ENCODE results near the gene GNA15. TPM values are rescaled to one million over a fixed set of nuclear protein-coding genes. Genes with fewer than 3 reads are reported as not detected.

Gene GNA15
- total and polyA plus RNA-seq, 2 donors (not counting 3 experiments of a cell fraction or from before 2014, with no cell fraction given), result 0.17 TPM; not detected in 1

DNA sequence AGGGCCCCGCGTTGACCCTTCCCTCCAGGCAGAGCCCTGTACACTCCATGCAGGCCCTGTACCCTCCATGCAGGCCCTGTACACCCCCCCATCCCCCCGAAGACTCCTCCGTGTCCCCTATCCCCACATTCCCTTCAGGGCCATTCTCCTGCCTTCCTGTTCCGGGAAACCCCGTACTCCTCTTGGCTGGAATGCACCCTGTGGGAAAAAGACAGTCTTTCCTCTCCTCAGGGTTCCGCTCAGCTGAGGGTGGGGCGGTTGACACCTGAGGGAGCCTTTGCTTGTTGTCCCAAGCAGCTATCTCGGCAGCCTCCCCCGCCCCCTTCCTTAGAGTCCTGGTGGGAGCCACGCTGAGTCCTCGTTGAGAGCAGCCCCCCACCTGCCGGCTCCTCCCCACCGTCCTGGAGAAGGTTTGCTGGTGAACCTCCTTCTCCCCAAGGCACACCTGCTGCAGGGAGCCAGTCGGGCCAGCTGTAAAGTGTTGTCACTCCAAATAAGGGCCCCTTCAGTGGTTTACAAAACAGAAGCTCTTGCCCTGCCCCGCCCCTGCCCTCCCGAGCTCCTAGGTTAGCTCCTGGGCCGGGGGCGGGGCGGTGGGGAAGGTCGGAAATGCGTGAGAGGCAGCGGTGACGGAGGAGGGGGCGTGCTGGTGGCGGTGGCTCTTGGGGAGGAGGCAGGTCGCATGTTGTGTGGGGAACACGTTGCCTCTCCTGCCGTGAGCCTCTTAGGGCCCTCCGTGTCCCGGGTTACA, 40.2 kb upstream of the GNA15 start:
- peak overlapping the region; percentile 75 for H3K9ac ChIP-seq (replicated peaks; ENCODE audit: extremely low read depth, insufficient read depth, low read length)
- H3K4me2 ChIP-seq (ENCODE audit: insufficient read depth, low read length), result peak overlapping the region; percentile 77
- no peak for FAIRE-seq
- DNase-seq (ENCODE audit: low read depth, low spot score), result no peak
- peak overlapping the region; percentile 64 to 99 (median 76) for H3K4me3 ChIP-seq (replicated peaks in 1 of 3; ENCODE audit: insufficient read depth in 1 of 3, low read depth in 1 of 3, low read length in 3 of 3)
- no peaks in the 10 kb centered on the region for H3K9me1 ChIP-seq (replicated peaks; ENCODE audit: control insufficient read depth, extremely low read depth, insufficient read depth, low read length)
- no peaks in the 10 kb centered on the region for H3K27me3 ChIP-seq (ENCODE audit: control insufficient read depth in 2 of 2, insufficient read depth in 2 of 2, low read length in 2 of 2)
- no peaks in the 10 kb centered on the region for H3K9me3 ChIP-seq (replicated peaks; ENCODE audit: control insufficient read depth, insufficient read depth, low read length)
- BruUV-seq (replicated peaks), result no TSS peak
- no peaks in the 10 kb centered on the region for H3K36me3 ChIP-seq (ENCODE audit: control insufficient read depth in 2 of 2, extremely low read depth in 1 of 2, insufficient read depth in 2 of 2, low read length in 2 of 2)
- H2AFZ ChIP-seq (ENCODE audit: low read depth, low read length), result no peak overlapping the region
- H3K27ac ChIP-seq (ENCODE audit: insufficient read depth, low read depth, low read length), result no peak overlapping the region
- dilution Hi-C loops (cut with MboI; ENCODE audit: extremely low pct_ligation_motif_present, low sequenced_read_pairs), result no loop called here
- H4K20me1 ChIP-seq (replicated peaks; ENCODE audit: control insufficient read depth, extremely low read depth, insufficient read depth, low read length), result no peaks in the 10 kb centered on the region
- peaks cover 36% of the 10 kb centered on the region for H3K4me1 ChIP-seq (ENCODE audit: control insufficient read depth, extremely low read depth, insufficient read depth, low read length)
- POLR2A ChIA-PET, result no interaction called here
- TF ChIP-seq JUN (IDR thresholded peaks at IDR 0.05; ENCODE audit: borderline replicate concordance, insufficient read depth, insufficient read length, low read depth) (no peak), GATA2 (IDR thresholded peaks at IDR 0.05; ENCODE audit: insufficient read depth, insufficient read length, low read depth, low read length) (no peak), EZH2 (IDR thresholded peaks at IDR 0.05; ENCODE audit: borderline replicate concordance, low read depth, low read length, severe bottlenecking) (no peak), POLR2A (IDR thresholded peaks at IDR 0.05; ENCODE audit: low read depth, low read length) (no peak), MYC (IDR thresholded peaks at IDR 0.05; ENCODE audit: low read depth, low read length) (no peak), POLR2AphosphoS5 (IDR thresholded peaks at IDR 0.05; ENCODE audit: insufficient read depth, low read depth, low read length) (no peak), FOS (IDR thresholded peaks at IDR 0.05; ENCODE audit: borderline replicate concordance, insufficient read depth, low read length) (no peak)
- TF ChIP-seq, protein P1, sequence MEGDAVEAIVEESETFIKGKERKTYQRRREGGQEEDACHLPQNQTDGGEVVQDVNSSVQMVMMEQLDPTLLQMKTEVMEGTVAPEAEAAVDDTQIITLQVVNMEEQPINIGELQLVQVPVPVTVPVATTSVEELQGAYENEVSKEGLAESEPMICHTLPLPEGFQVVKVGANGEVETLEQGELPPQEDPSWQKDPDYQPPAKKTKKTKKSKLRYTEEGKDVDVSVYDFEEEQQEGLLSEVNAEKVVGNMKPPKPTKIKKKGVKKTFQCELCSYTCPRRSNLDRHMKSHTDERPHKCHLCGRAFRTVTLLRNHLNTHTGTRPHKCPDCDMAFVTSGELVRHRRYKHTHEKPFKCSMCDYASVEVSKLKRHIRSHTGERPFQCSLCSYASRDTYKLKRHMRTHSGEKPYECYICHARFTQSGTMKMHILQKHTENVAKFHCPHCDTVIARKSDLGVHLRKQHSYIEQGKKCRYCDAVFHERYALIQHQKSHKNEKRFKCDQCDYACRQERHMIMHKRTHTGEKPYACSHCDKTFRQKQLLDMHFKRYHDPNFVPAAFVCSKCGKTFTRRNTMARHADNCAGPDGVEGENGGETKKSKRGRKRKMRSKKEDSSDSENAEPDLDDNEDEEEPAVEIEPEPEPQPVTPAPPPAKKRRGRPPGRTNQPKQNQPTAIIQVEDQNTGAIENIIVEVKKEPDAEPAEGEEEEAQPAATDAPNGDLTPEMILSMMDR (IDR thresholded peaks at IDR 0.05; ENCODE audit: extremely low read depth in 1 of 2, insufficient read depth in 1 of 2, low read depth in 1 of 2, low read length in 2 of 2), result no peak
- TF ChIP-seq, protein P2, sequence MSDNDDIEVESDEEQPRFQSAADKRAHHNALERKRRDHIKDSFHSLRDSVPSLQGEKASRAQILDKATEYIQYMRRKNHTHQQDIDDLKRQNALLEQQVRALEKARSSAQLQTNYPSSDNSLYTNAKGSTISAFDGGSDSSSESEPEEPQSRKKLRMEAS (IDR thresholded peaks at IDR 0.05; ENCODE audit: insufficient read depth, insufficient read length), result no peak
- H3K79me2 ChIP-seq (ENCODE audit: control insufficient read depth, insufficient read depth, low read length), result peaks cover 62% of the 10 kb centered on the region
- CTCF ChIA-PET, result interaction anchor here (0.9 to 2.6 kb wide), 3 partner anchors 8 to 145 kb away, joined by 3 to 18 read pairs (median 7); no protein-coding TSS in a partner anchor
- intact Hi-C loops (cut with micrococcal nuclease), result loop anchor here (1.0 to 2.0 kb wide), 2 partner anchors 13 to 61 kb away; no protein-coding TSS in a partner anchor

All from endothelial cell of umbilical vein (primary cell).